IMR-90 (cell line): ENCODE measurements around the gene CLCNKA. TPM values are rescaled to one million over a fixed set of nuclear protein-coding genes. Genes with fewer than 3 reads are reported as not detected.

Source experiments
- ATAC-seq: fragments of 200-7000 bp; cut with Tn5 transposase; 2 replicates; pipeline ENCODE4 v1.9.1; 2020; ENCODE audit warnings: low read depth, mild to moderate bottlenecking, moderate library complexity
- BruUV-seq: library from RNA; stranded (reverse); fragments of 400-500 nt; replicated peaks from 2 replicates; lab custom pipeline; 2021; lab: Mats Ljungman, UMichigan
- CTCF ChIA-PET: fragments of 300-600 bp; formaldehyde crosslinking; extraction: SDS; loops from one replicate; lab custom pipeline; 2021; ENCODE audit warnings: antibody characterized with exemption; lab: Yijun Ruan, JAX
- POLR2A ChIA-PET: fragments of 300-600 bp; sonication (Branson Sonifier 250); formaldehyde crosslinking; loops from one replicate; lab custom pipeline; 2022; ENCODE audit warnings: antibody characterized with exemption; ENCODE audit not compliant: unreplicated experiment; lab: Charles Lee
- DNase-seq: peaks from one replicate; pipeline ENCODE4 v3.0.0; 2013
- H2AFZ ChIP-seq: replicated peaks from 2 replicates; pipeline ENCODE3; 2013; ENCODE audit warnings: low read length, mild to moderate bottlenecking; ENCODE audit not compliant: poor library complexity
- H2AK5ac ChIP-seq: 2 replicates; pipeline ENCODE4 v1.6.1; 2013; ENCODE audit warnings: low read depth, low read length, inconsistent platforms
- H2AK9ac ChIP-seq: replicated peaks from 2 replicates; pipeline ENCODE3; 2013; ENCODE audit warnings: mild to moderate bottlenecking, low read depth, low read length, moderate library complexity; ENCODE audit not compliant: poor library complexity
- H2BK120ac ChIP-seq: 2 replicates; pipeline ENCODE4 v1.6.1; 2013; ENCODE audit warnings: low read depth, low read length, inconsistent platforms
- H2BK15ac ChIP-seq: 3 replicates; pipeline ENCODE4 v1.6.1; 2013; ENCODE audit warnings: low read depth, low read length, inconsistent platforms
- H2BK20ac ChIP-seq: 2 replicates; pipeline ENCODE4 v1.6.1; 2013; ENCODE audit warnings: low read depth, mild to moderate bottlenecking, inconsistent platforms, low read length, moderate library complexity
- H2BK5ac ChIP-seq: 2 replicates; pipeline ENCODE4 v1.6.1; 2013; ENCODE audit warnings: mild to moderate bottlenecking, low read depth, low read length, inconsistent platforms; ENCODE audit not compliant: poor library complexity, severe bottlenecking
- H3K14ac ChIP-seq: replicated peaks from 2 replicates; pipeline ENCODE4 v1.6.1; 2013; ENCODE audit warnings: low read depth, low read length, inconsistent platforms
- H3K18ac ChIP-seq: 2 replicates; pipeline ENCODE4 v1.6.1; 2013; ENCODE audit warnings: low read depth, low read length, control low read depth
- H3K23ac ChIP-seq: 2 replicates; pipeline ENCODE4 v1.6.1; 2013; ENCODE audit warnings: low read depth, low read length, inconsistent platforms
- H3K27ac ChIP-seq: 2 replicates; pipeline ENCODE4 v1.5.1; 2013; ENCODE audit warnings: mild to moderate bottlenecking, control low read depth, low read length; ENCODE audit not compliant: insufficient read depth
- H3K27me3 ChIP-seq: 2 replicates; pipeline ENCODE4 v1.6.1; 2013; ENCODE audit warnings: low read length; ENCODE audit not compliant: control insufficient read depth, insufficient read depth
- H3K36me3 ChIP-seq: 2 replicates; pipeline ENCODE4 v1.6.1; 2013; ENCODE audit warnings: low read length, mixed read lengths; ENCODE audit not compliant: control insufficient read depth, insufficient read depth
- H3K4ac ChIP-seq: 2 replicates; pipeline ENCODE4 v1.6.1; 2013; ENCODE audit warnings: low read depth, low read length, inconsistent platforms
- H3K4me1 ChIP-seq: 2 replicates; pipeline ENCODE4 v1.6.1; 2013; ENCODE audit warnings: low read length, mixed read lengths; ENCODE audit not compliant: control insufficient read depth, insufficient read depth
- H3K4me2 ChIP-seq: 2 replicates; pipeline ENCODE4 v1.6.1; 2013; ENCODE audit warnings: low read depth, mild to moderate bottlenecking, control low read depth, low read length, moderate library complexity
- H3K4me3 ChIP-seq: 2 replicates; pipeline ENCODE4 v1.5.1; 2013; ENCODE audit warnings: low read depth, mild to moderate bottlenecking, control low read depth, low read length, moderate library complexity; ENCODE audit not compliant: insufficient read depth
- H3K56ac ChIP-seq: 2 replicates; pipeline ENCODE4 v1.6.1; 2013; ENCODE audit warnings: low read length, inconsistent platforms; ENCODE audit not compliant: insufficient read depth; ENCODE audit errors: extremely low read depth
- H3K79me1 ChIP-seq, 2 experiments: 2 replicates each; pipeline ENCODE4 v1.6.1; 2013; ENCODE audit warnings: low read length in 2 of 2, inconsistent platforms in 1 of 2, low read depth in 1 of 2
- H3K9ac ChIP-seq: 2 replicates; pipeline ENCODE4 v1.6.1; 2013; ENCODE audit warnings: low read depth, low read length, control low read depth
- H3K9me1 ChIP-seq: 2 replicates; pipeline ENCODE4 v1.6.1; 2013; ENCODE audit warnings: low read length, inconsistent platforms; ENCODE audit not compliant: insufficient read depth
- H3K9me3 ChIP-seq: 2 replicates; pipeline ENCODE4 v1.6.1; 2013; ENCODE audit warnings: low read length; ENCODE audit not compliant: control insufficient read depth, insufficient read depth
- H4K20me1 ChIP-seq: 2 replicates; pipeline ENCODE4 v1.6.1; 2013; ENCODE audit warnings: low read length, inconsistent platforms; ENCODE audit not compliant: insufficient read depth
- H4K5ac ChIP-seq: 2 replicates; pipeline ENCODE4 v1.6.1; 2013; ENCODE audit warnings: mild to moderate bottlenecking, low read depth, low read length, control low read depth
- H4K8ac ChIP-seq, 2 experiments: 2 replicates each; pipeline ENCODE4 v1.6.1; 2013; ENCODE audit warnings: low read depth in 2 of 2, low read length in 2 of 2, control low read depth in 1 of 2, inconsistent platforms in 1 of 2
- H4K91ac ChIP-seq: 2 replicates; pipeline ENCODE4 v1.6.1; 2013; ENCODE audit warnings: low read depth, low read length, inconsistent platforms; ENCODE audit not compliant: insufficient read depth
- CHD1 ChIP-seq: IDR thresholded peaks from 2 replicates; pipeline ENCODE4 v1.6.1; 2012; ENCODE audit warnings: low read depth, low read length, improper control_type of control experiment
- FOS ChIP-seq: fragments of 150-350 bp; IDR thresholded peaks from 2 replicates; pipeline ENCODE4 v1.6.1; 2016; ENCODE audit warnings: low read depth, low read length
- NFE2L2 ChIP-seq: fragments of 150-350 bp; IDR thresholded peaks from 2 replicates; pipeline ENCODE4 v1.6.1; 2016; ENCODE audit warnings: low read depth, mild to moderate bottlenecking, low read length
- SMC3 ChIP-seq: fragments of 150-350 bp; IDR thresholded peaks from 2 replicates; pipeline ENCODE4 v1.6.1; 2016; ENCODE audit warnings: low read depth, mild to moderate bottlenecking, antibody characterized with exemption, low read length, moderate library complexity
- WGBS, 2 experiments: methylation state at CpG; one replicate each; pipeline versions ENCODE4 v1.1.5 to v1.1.7; 2013; ENCODE audit warnings: missing lambda C conversion rate in 2 of 2; ENCODE audit not compliant: insufficient read length in 1 of 2; ENCODE audit errors: extremely low coverage in 2 of 2; 5-methylcytosine and 5-hydroxymethylcytosine counted together
- dilution Hi-C: fragments of 300-500 bp; cut with HindIII; formaldehyde crosslinking; loops from one replicate; pipeline ENCODE4 v1.14.3; 2018; ENCODE audit warnings: low sequenced_read_pairs; ENCODE audit not compliant: unreplicated experiment
- in situ Hi-C: fragments of 300-500 bp; cut with MboI; formaldehyde crosslinking; loops from 3 replicates; pipeline ENCODE4 v1.14.3; 2019; ENCODE audit warnings: low sequenced_read_pairs, inconsistent platforms, mixed read lengths
- intact Hi-C: fragments of 100-400 bp; cut with micrococcal nuclease; formaldehyde crosslinking; loops from 2 replicates; pipeline ENCODE4 v1.10.0; 2022
- polyA plus RNA-seq, 3 experiments: library from polyadenylated mRNA; depleted of rRNA; stranded (reverse); fragments of >200 nt; gene quantifications; 2 replicates each; pipeline ENCODE4 v1.2.3, GENCODE V29; 2012; ENCODE audit warnings: low replicate concordance in 1 of 3
- total RNA-seq: library from RNA; depleted of rRNA; stranded (reverse); fragments of >200 nt; gene quantifications from 2 replicates; pipeline ENCODE4 v1.2.3, GENCODE V29; 2012

CLCNKA gene
- total and polyA plus RNA-seq, 2 of the 4 experiments (the other 2 are of a cell fraction) = 0.05 TPM; not detected in 1

DNA sequence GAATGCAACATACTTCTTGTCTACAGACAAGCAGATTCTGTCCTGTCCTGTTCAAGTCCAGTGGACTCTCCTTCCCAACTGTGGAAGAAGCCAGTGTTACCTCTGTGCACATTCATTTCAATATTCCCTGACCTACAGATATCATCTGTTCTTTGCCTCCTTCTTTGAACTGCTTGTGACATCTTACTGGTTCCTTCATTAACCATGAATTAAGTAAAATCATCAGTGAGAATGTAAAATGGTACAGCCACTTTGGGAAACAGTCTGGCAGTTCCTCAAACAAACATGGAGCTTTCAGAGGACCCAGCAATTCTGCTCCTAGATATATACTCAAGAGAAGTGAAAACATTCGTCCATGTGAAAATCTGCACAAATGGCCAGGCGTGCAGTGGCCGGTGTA, 11.0 kb upstream of the CLCNKA start:
- TF ChIP-seq FOS = no peak
- no peak for TF ChIP-seq CHD1
- no peak for TF ChIP-seq NFE2L2
- TF ChIP-seq SMC3 = no peak
- ChIA-PET CTCF (no interaction called here), POLR2A (no interaction called here)
- no peaks in the 10 kb centered on the region for H3K79me1 ChIP-seq
- no peak overlapping the region for H4K5ac ChIP-seq
- H2BK5ac ChIP-seq = no peak overlapping the region
- H2BK120ac ChIP-seq = no peak overlapping the region
- no peak overlapping the region for H2AFZ ChIP-seq
- H3K4me1 ChIP-seq = peaks cover 9% of the 10 kb centered on the region
- H2BK15ac ChIP-seq = no peak overlapping the region
- 100% methylated on average over 1 of the region's 3 CpGs; no CpG with 5 or more reads in 1 of the 2 experiments for WGBS, 2 experiments
- BruUV-seq = no TSS peak
- no peak overlapping the region for H4K91ac ChIP-seq
- ATAC-seq (no peak), DNase-seq (no peak)
- H3K36me3 ChIP-seq = no peaks in the 10 kb centered on the region
- H3K9me3 ChIP-seq = no peaks in the 10 kb centered on the region
- H2AK5ac ChIP-seq = no peak overlapping the region
- no peak overlapping the region for H2AK9ac ChIP-seq
- H3K56ac ChIP-seq = no peak overlapping the region
- no peak overlapping the region for H3K4me2 ChIP-seq
- no peak overlapping the region for H3K4me3 ChIP-seq
- H3K9me1 ChIP-seq = no peaks in the 10 kb centered on the region; the same call in 1 of the 2 replicates
- dilution Hi-C loops = no loop called here
- no peak overlapping the region for H4K8ac ChIP-seq
- intact Hi-C loops = no loop called here
- no peaks in the 10 kb centered on the region for H3K27me3 ChIP-seq
- H3K27ac ChIP-seq = no peak overlapping the region
- no peak overlapping the region for H3K9ac ChIP-seq
- no peak overlapping the region for H3K18ac ChIP-seq
- no peak overlapping the region for H2BK20ac ChIP-seq
- H3K14ac ChIP-seq = no peak overlapping the region
- H3K4ac ChIP-seq = no peak overlapping the region
- in situ Hi-C loops = no loop called here
- H4K20me1 ChIP-seq = 0 out of 2 replicates have a peak, but pooled peaks cover 4% of the 10 kb centered on the region
- H3K23ac ChIP-seq = no peak overlapping the region
